Pancreas (tissue), 10 donors: ENCODE measurements around the gene OR51M1. TPM values are rescaled to one million over a fixed set of nuclear protein-coding genes. Genes with fewer than 3 reads are reported as not detected.
A peak's percentile ranks its signal among the peaks of the same experiment; 100 is the strongest.

Experiments used
- ATAC-seq, 4 donors: fragments of 200-7000 bp; cut with Tn5 transposase; one replicate each; pipeline versions ENCODE4 v1.8.0 to v1.9.1; 2020; ENCODE audit warnings: mild to moderate bottlenecking in 4 of 4, moderate library complexity in 4 of 4
- DNase-seq, 6 donors: peaks; one replicate each; pipeline ENCODE4 v3.0.0-alpha.2; 2020
- FAIRE-seq: peaks from 2 replicates; lab custom pipeline; 2012; peaks lifted over from hg19 to GRCh38; lab: Jason Lieb, UNC
- H3K27ac ChIP-seq, 4 donors: fragments of 200-600 bp; sonication (generic); 1 replicate in 3 of 4; 2 replicates in 1 of 4; pipeline versions ENCODE4 v1.5.0 to v1.8.0; 2020
- H3K27me3 ChIP-seq, 4 donors: fragments of 200-600 bp; one replicate each; pipeline ENCODE4 v1.8.0; 2021
- H3K36me3 ChIP-seq, 3 donors: fragments of 200-600 bp; sonication (generic) in 1 of 3; one replicate each; pipeline versions ENCODE4 v1.5.0 to v1.8.0; 2020 to 2021
- H3K4me1 ChIP-seq, 3 donors: fragments of 200-600 bp; one replicate each; pipeline ENCODE4 v1.8.0; 2021
- H3K4me3 ChIP-seq, 4 donors: fragments of 200-600 bp; sonication (generic) in 2 of 4; one replicate each; pipeline versions ENCODE4 v1.5.0 to v1.8.0; 2020 to 2021
- H3K9me3 ChIP-seq, 4 donors: fragments of 200-600 bp; one replicate each; pipeline ENCODE4 v1.8.0; 2021
- CTCF ChIP-seq, 4 donors: fragments of 200-600 bp; sonication (generic) in 3 of 4; IDR thresholded peaks; one replicate each; pipeline versions ENCODE4 v1.5.0 to v1.8.0; 2021; ENCODE audit warnings: antibody characterized with exemption in 4 of 4
- WGBS, 2 donors: extraction: QIAGEN DNeasy Blood & Tissue Kit; methylation state at CpG; one replicate each; pipeline ENCODE4 v1.1.7; 2013; 5-methylcytosine and 5-hydroxymethylcytosine counted together
- intact Hi-C, 3 donors: fragments of 100-400 bp; cut with DNase I; formaldehyde crosslinking; loops; one replicate each; pipeline versions ENCODE4 v1.11.1 to v1.14.2; 2022
- polyA plus RNA-seq, 2 donors: library from polyadenylated mRNA; stranded (reverse); fragments of 200-250 nt; gene quantifications; one replicate each; pipeline ENCODE4 v1.2.3, GENCODE V29; 2013
- total RNA-seq, 6 donors: library from RNA; stranded (reverse); fragmentation: NEBNext Ultra II Directional in 4 of 6; extraction: Animal tissue kit (Norgen Biotek cat#: 25700) in 4 of 6; gene quantifications; one replicate each; pipeline versions ENCODE4 v1.2.1 to v1.2.4, GENCODE V29; 2021 to 2023
- donor health status: healthy with polysubstance abuse.
- donor health status: DM: no; HTN: no; CAD: no; lungs with moderate emphysema.
- donor health status: DM: no; HTN: no; CAD: no.
- donor health status: control.
- donor health status: control.
- donor health status: Bipolar disorder and iron deficiency.
- donor health status: DM: yes; HTN: yes; CAD: no.
- donor health status: DM: no; HTN: no; CAD: no.
- donor health status: DM: no; HTN: no; CAD: no.
- donor health status: DM: yes; HTN: yes; CAD: no.

OR51M1 gene
- total and polyA plus RNA-seq, 8 donors: not detected

GRCh38 chr11:5366856-5367255 is 16.8 kb upstream of the OR51M1 start:
- no peak for DNase-seq
- 45 to 64% methylated on average over 1 of the region's 1 CpG for WGBS, 2 donors
- no peak for ATAC-seq
- no peaks in the 10 kb centered on the region for H3K9me3 ChIP-seq
- intact Hi-C loops: no loop called here
- no peak for TF ChIP-seq CTCF (IDR thresholded peaks at IDR 0.05)
- no peak overlapping the region for H3K27ac ChIP-seq
- no peaks in the 10 kb centered on the region for H3K27me3 ChIP-seq
- FAIRE-seq: no peak
- H3K36me3 ChIP-seq: no peaks in the 10 kb centered on the region
- no peak overlapping the region for H3K4me3 ChIP-seq
- H3K4me1 ChIP-seq: no peaks in the 10 kb centered on the region

GRCh38 chr11:5367448-5368074 is 16.1 kb upstream of the OR51M1 start:
- DNase-seq: no peak
- Histone ChIP-seq H3K27me3 (no peaks in the 10 kb centered on the region), H3K36me3 (no peaks in the 10 kb centered on the region), H3K4me3 (no peak overlapping the region), H3K9me3 (no peaks in the 10 kb centered on the region), H3K4me1 (no peaks in the 10 kb centered on the region), H3K27ac (no peak overlapping the region)
- intact Hi-C loops: no loop called here
- no peak for ATAC-seq
- 58 to 79% methylated on average over 2 of the region's 2 CpGs for WGBS, 2 donors
- TF ChIP-seq CTCF (IDR thresholded peaks at IDR 0.05): no peak
- no peak for FAIRE-seq

GRCh38 chr11:5368502-5369043 is 15.0 kb upstream of the OR51M1 start:
- no peaks in the 10 kb centered on the region for H3K4me1 ChIP-seq
- H3K9me3 ChIP-seq: no peaks in the 10 kb centered on the region
- 62 to 86% methylated on average over 3 of the region's 3 CpGs for WGBS, 2 donors
- no peak for ATAC-seq
- no peaks in the 10 kb centered on the region for H3K36me3 ChIP-seq
- FAIRE-seq: no peak
- H3K4me3 ChIP-seq: no peak overlapping the region
- no peak for DNase-seq
- no peak overlapping the region for H3K27ac ChIP-seq
- intact Hi-C loops: no loop called here
- no peaks in the 10 kb centered on the region for H3K27me3 ChIP-seq
- no peak for TF ChIP-seq CTCF (IDR thresholded peaks at IDR 0.05)

- no peaks in the 10 kb centered on the region for H3K36me3 ChIP-seq
- ATAC-seq: no peak
- H3K9me3 ChIP-seq: no peaks in the 10 kb centered on the region
- DNase-seq: no peak
- H3K27ac ChIP-seq: no peak overlapping the region
- no peaks in the 10 kb centered on the region for H3K27me3 ChIP-seq
- no peak for TF ChIP-seq CTCF (IDR thresholded peaks at IDR 0.05)
- no peaks in the 10 kb centered on the region for H3K4me1 ChIP-seq
- intact Hi-C loops: no loop called here
- no peak for FAIRE-seq
- no peak overlapping the region for H3K4me3 ChIP-seq
Measured at GRCh38 chr11:5369789-5370188, 13.8 kb upstream of the OR51M1 start.

GRCh38 chr11:5380740-5381342 is 2.8 kb upstream of the OR51M1 start:
- peak; percentile 17 to 47 (median 39) for TF ChIP-seq CTCF (IDR thresholded peaks at IDR 0.05)
- Histone ChIP-seq H3K9me3 (no peaks in the 10 kb centered on the region), H3K36me3 (no peaks in the 10 kb centered on the region), H3K4me1 (no peaks in the 10 kb centered on the region), H3K27me3 (no peaks in the 10 kb centered on the region), H3K27ac (no peak overlapping the region), H3K4me3 (no peak overlapping the region)
- DNase-seq: peak in 3 of 6 donors; percentile 11 to 47 (median 19)
- 73 to 76% methylated on average over 4 of the region's 4 CpGs for WGBS, 2 donors
- intact Hi-C loops: no loop called here
- FAIRE-seq: no peak
- peak; percentile 48 to 84 (median 76) for ATAC-seq
